Mucosa of rectum (tissue), 2 donors: Measurements from ENCODE around the gene TRAF1.

Source experiments
- H3K27ac ChIP-seq, 2 donors: one replicate each; pipeline ENCODE4 v1.7.0; 2013; ENCODE audit warnings: inconsistent platforms in 2 of 2, low read depth in 2 of 2, low read length in 2 of 2
- H3K27me3 ChIP-seq, 2 donors: one replicate each; pipeline ENCODE4 v1.7.0; 2013; ENCODE audit warnings: low read length in 2 of 2; ENCODE audit not compliant: control insufficient read depth in 2 of 2, insufficient read depth in 2 of 2
- H3K36me3 ChIP-seq, 2 donors: one replicate each; pipeline ENCODE4 v1.7.0; 2013; ENCODE audit warnings: low read length in 2 of 2; ENCODE audit not compliant: control insufficient read depth in 2 of 2, insufficient read depth in 2 of 2
- H3K4me1 ChIP-seq, 2 donors: one replicate each; pipeline ENCODE4 v1.7.0; 2013; ENCODE audit warnings: low read length in 2 of 2, mild to moderate bottlenecking in 1 of 2; ENCODE audit not compliant: control insufficient read depth in 2 of 2, insufficient read depth in 2 of 2
- H3K4me3 ChIP-seq, 2 donors: one replicate each; pipeline ENCODE4 v1.7.0; 2013; ENCODE audit warnings: low read length in 2 of 2
- H3K9ac ChIP-seq, 2 donors: one replicate each; pipeline ENCODE4 v1.7.0; 2013; ENCODE audit warnings: low read length in 2 of 2, low read depth in 1 of 2, mild to moderate bottlenecking in 1 of 2
- H3K9me3 ChIP-seq, 2 donors: one replicate each; pipeline ENCODE4 v1.7.0; 2013; ENCODE audit warnings: low read length in 2 of 2; ENCODE audit not compliant: control insufficient read depth in 2 of 2
- donor health status: healthy.
- donor health status: Normal muscosa, but diverticular disease.

Gene TRAF1

DNA sequence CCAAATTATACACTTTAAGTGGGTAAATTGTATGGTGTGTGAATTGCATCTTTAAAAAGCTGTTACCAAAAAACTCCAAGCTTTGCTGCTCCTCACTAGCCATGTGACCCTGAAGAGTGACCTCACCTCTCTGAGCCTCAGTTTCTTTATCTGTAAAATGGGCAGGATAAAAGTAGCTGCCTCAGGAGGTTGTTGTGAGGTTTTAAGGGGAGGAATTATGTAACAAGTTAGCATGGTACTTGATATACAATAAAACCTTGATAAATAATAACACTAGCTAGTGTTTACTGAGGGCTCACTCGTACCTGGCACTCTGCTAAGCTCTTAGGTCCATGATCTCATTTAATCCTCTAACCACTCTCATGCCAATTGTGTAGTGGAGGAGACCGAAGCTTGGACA lies 30.6 kb downstream of the TRAF1 start:
- Histone ChIP-seq H3K4me3 (no peak overlapping the region), H3K27ac (no peak overlapping the region), H3K9me3 (no peaks in the 10 kb centered on the region), H3K36me3 (no peaks in the 10 kb centered on the region), H3K4me1 (peaks cover 11% of the 10 kb centered on the region in 2 donors), H3K9ac (no peak overlapping the region), H3K27me3 (no peaks in the 10 kb centered on the region)

DNA sequence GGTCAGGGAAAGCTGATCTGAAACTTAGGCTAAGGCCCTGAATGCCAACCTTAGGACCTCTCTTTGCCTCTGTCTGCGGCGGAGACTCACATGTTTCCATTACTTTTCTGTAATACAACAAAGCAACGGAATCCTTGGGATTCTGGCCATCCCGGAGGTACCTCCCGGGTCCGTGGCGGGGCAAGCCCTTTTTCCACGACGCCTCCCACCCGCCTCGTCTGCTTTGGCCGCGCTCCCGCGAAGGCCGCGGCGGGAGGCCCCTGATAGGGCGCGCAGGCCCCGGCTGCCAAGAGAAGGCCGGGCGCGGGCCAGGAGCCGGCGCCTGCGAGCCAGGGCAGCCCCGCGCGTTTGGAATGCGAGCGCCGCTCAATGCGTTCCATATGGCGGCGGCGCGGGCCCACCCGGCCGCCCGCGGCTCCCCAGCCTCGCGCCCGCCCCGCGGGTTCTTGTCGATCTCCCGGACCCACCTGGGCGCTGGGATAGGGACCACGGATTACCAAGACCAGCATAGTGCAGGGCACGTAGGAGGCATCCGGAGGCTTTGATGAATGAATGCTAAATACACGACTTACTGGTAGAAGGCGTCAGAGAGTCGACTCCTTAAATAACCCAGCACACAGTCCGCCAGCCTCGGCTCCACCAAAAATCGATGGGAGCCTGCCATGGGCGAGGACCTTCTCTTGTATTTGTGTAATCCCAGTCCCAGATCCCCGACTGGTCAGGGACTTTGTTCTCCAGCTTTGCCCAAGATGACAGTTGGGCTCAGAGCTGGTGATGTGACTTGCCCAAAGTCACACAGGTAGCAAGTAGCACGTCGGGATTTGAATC lies 32.1 kb downstream of the TRAF1 start:
- Histone ChIP-seq H3K4me1 (peaks cover 16 to 18% of the 10 kb centered on the region in 2 donors), H3K27me3 (no peaks in the 10 kb centered on the region), H3K9ac (no peak overlapping the region), H3K4me3 (peak overlapping the region in 1 of 2 donors; percentile 17), H3K9me3 (no peaks in the 10 kb centered on the region), H3K36me3 (no peaks in the 10 kb centered on the region), H3K27ac (peak overlapping the region in 1 of 2 donors; percentile 2)

DNA sequence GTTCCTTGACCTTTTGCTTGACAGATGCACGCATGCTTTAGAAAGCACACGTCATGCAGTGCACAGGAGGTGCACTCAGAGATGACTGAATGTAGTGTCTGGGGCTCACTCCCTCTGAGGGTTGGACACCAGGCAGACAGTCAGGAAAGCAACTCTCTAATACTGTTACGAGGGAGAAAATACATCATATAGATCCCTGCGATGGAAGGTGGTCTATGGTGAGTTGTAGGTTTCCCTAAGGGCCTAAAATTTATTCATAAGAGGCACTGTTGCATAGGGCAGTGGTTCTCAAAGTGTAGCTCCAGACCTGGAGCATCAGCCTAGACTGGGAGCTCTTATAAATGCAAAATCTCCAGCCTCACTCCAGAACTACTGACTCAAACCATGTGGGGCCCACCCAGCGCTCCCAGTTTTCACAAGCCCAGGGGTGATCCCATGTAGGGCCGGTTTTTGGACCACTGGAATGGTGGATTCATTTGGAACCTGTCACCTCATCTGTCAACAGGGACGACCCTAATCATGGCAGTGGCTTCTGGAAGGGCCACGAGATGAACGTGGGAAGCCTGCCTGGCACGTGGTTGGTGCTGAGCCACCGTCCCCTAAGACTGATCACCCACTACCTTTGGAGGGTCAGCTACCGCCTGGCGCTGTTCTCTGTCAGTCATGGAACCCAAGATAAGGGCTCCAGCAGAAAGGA lies 32.8 kb downstream of the TRAF1 start:
- H3K4me1 ChIP-seq: peaks cover 16 to 18% of the 10 kb centered on the region in 2 donors
- peak overlapping the region in 1 of 2 donors; percentile 2 for H3K27ac ChIP-seq
- no peaks in the 10 kb centered on the region for H3K27me3 ChIP-seq
- no peaks in the 10 kb centered on the region for H3K36me3 ChIP-seq
- no peak overlapping the region for H3K4me3 ChIP-seq
- no peaks in the 10 kb centered on the region for H3K9me3 ChIP-seq
- H3K9ac ChIP-seq: no peak overlapping the region

DNA sequence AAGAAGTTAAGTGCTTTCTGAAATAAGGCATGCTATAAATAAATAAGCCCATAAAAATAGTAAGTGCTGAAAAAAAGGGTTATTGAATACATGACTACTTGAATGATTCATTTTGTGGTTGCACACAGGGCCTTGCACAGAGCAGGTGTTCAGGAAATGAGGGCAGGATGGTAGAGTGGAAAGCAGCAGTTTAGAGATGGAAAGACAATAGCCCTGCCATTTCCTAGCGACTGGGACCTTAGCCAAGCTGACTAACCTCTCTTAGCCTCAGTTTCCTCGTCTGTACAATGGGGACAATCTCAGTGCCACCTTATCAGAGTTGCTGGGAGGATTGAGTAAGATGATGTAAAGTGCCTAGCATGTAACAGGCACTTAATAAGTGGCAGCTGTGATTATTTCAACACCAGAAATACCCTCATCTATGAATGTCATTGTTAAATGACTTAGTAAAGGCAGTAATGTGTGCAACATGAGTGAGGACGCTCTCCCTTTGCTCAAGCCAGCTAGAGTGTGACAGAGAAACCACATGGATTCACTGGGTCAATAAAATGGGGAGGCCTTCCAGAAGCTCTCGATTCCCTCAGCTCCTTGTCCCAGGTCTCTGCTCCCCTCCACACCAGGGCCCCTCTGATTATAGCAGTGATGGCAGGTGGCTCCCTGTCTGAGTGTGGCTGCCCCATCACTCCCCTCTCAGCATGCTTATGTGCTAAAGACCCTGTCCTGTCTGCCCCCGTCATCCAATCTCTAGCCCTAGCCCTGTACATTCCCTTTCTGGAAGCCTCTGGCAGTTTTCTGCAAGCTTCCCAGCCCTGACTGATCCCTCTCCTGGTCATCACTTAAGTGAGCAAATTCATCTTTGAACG lies 33.6 kb downstream of the TRAF1 start:
- Histone ChIP-seq H3K9me3 (no peaks in the 10 kb centered on the region), H3K36me3 (no peaks in the 10 kb centered on the region), H3K27ac (peak overlapping the region in 1 of 2 donors; percentile 46), H3K9ac (no peak overlapping the region), H3K27me3 (no peaks in the 10 kb centered on the region), H3K4me1 (peaks cover 16 to 18% of the 10 kb centered on the region in 2 donors), H3K4me3 (no peak overlapping the region)

DNA sequence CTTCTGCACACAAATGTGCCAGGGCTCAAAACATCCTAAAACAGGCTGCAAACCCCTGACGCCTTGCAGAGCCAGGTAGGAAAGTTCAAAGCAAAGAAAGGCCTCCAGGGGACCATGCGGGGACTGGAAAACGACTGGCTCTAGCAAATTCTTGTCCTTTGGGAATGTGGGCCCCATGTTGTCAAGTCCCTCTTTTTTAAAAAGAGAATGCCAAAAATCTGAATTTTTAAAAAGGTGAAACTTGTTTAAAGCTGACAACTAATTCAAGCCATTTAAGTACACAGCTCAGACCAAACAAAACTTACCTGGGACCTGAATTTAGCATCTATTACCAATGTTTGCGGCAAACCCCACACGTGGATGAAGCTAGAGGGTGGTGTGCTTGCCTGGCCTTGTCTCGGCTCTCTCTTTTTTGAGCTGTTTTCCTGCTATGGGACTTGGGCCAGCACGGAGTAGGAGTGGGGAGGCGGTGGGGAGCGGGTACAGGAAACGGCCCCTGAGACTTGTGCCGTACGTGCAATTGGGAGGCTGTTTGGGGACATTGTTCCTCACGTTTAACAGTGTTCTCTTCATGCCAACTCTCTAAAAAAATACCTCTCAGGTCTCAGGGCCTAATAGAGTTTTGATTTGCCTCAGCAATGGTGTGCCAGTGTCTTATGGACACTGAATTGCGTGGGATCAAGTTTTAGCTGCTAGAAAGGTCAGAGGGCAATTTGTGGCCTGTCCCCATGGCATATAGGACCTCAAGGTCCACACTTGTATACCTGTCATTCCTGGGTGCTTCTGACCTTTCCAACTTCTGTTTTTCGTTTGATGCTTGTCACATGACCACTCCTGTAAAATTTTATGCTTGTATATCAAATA lies 34.5 kb downstream of the TRAF1 start:
- Histone ChIP-seq H3K4me3 (no peak overlapping the region), H3K9ac (no peak overlapping the region), H3K27me3 (no peaks in the 10 kb centered on the region), H3K27ac (peak overlapping the region; percentile 13 to 59), H3K36me3 (no peaks in the 10 kb centered on the region), H3K9me3 (no peaks in the 10 kb centered on the region), H3K4me1 (peaks cover 16 to 18% of the 10 kb centered on the region in 2 donors)

DNA sequence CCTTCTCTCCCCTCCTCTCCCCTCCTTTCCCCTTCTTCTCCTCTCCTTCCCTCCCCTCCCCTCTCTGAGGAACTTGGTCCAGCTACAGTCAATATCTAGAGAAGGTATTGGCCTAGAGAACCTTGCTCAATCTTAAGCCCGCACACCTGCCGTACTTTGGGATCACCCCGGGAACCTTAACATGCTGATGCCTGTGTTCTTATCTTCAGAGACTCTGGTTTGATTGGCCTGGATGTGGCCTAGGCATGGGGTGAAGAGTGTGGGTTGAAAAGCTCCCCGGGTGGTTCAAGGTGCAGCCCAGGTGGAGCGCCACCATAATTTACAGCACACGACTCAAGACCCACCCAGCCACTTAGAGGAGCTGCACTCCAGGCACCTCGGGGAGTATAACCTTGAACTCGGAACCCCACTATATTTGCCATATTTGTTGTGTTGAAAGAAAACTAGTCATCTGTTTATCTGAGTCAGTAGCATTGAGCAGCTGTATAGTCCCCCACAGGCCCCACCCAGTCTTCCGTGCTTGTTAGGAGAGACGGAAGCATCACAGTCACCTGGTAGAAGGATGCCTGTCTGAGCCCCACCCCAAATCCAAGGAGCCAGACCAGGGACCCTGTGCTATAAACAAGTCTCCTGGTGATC lies 35.2 kb downstream of the TRAF1 start:
- H3K4me3 ChIP-seq: no peak overlapping the region
- peaks cover 16 to 19% of the 10 kb centered on the region in 2 donors for H3K4me1 ChIP-seq
- H3K27me3 ChIP-seq: no peaks in the 10 kb centered on the region
- H3K36me3 ChIP-seq: no peaks in the 10 kb centered on the region
- peak overlapping the region; percentile 13 to 59 for H3K27ac ChIP-seq
- H3K9me3 ChIP-seq: no peaks in the 10 kb centered on the region
- no peak overlapping the region for H3K9ac ChIP-seq

DNA sequence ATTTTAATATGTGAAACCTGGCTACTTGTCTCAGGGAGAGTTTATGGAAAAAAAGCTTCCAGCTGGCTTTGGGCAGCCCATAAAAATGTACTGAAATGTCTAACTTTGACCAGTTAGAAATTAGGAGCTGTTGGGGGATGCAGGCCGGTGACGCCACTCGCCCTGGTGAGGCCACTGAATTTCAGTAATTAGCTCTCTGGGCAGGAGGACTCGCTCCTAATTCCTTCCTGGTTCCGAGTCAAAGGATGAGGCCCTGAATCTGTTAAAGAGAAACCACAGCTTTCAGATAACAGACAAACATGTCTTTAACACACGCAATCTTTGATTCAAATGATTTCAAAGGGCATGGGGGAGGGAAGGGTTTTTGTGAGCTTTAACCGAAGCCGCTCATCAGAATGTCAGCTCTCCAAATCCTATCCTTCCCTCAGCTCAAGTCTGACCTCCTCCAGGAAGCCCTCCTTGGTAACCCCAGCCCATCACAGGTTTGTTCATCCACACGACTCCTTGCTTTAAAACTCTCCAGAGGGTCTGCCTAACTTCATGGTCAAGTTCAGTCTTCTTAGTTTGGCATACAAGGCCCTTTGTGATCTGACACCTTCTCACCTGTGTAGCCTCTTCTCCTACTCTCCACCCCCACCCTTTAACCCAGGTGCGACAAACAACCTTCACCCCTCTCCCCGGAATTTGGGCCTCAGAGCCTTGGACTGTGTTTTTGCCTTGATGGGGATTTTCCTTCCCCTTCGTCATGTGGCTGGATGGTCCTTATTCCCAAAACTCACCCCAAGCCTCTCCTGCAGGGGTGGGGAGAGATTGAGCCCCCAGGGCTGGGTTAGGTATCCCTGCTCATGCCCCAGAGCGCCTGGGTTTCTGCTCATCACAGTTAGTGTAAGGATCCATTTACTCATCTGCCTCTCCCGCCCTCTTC lies 36.0 kb downstream of the TRAF1 start:
- Histone ChIP-seq H3K9ac (peak overlapping the region in 1 of 2 donors; percentile 22), H3K9me3 (no peaks in the 10 kb centered on the region), H3K4me3 (no peak overlapping the region), H3K27ac (peak overlapping the region; percentile 15 to 59), H3K36me3 (no peaks in the 10 kb centered on the region), H3K4me1 (peaks cover 21 to 27% of the 10 kb centered on the region in 2 donors), H3K27me3 (no peaks in the 10 kb centered on the region)

DNA sequence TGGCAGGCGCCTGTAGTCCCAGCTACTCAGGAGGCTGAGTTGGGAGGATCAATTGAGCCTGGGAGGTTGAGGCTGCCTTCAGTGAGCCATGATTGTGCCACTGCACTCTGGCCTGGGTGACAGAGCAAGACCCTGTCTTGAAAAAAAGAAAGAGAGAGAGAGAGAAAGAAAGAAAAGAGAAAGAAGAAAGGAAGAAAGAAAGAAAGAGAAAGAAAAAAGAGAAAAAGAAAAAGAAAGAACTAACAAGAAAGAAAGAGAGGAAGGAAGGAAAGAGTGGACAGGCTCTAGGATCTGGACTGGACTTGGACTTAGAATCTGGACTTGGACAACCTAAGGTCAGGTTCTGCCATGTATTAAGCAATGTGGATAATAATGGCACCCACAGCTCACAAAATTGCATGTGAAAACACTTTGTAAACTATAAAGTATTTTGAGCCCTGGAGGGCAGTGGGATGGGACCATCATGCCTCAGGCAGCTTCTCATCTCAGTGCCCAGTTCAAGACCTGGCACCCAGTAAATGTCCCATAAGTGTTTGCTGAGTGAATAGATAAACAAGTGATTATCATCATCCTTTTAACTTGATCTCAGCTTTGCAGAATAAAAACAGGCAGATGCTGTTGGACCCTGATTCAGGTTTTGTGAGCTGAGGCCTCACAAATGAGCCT lies 36.9 kb downstream of the TRAF1 start:
- Histone ChIP-seq H3K9me3 (no peaks in the 10 kb centered on the region), H3K4me3 (no peak overlapping the region), H3K36me3 (no peaks in the 10 kb centered on the region), H3K27ac (peak overlapping the region; percentile 15 to 23), H3K27me3 (no peaks in the 10 kb centered on the region), H3K9ac (no peak overlapping the region), H3K4me1 (peaks cover 22 to 28% of the 10 kb centered on the region in 2 donors)
